Frontal cortex (tissue), 1 donor: ENCODE data around the gene ROPN1. TPM values are rescaled to one million over a fixed set of nuclear protein-coding genes. Genes with fewer than 3 reads are reported as not detected.

Experiments
- total RNA-seq: library from RNA; depleted of rRNA; stranded (reverse); fragments of >200 nt; gene quantifications from one replicate; pipeline ENCODE4 v1.2.3, GENCODE V29; 2014

The ROPN1 gene
- total RNA-seq, 1 donor from 2014 or later, result not detected

Other genes with a start within 250 kb of the ROPN1 start
- gene MYLK, start 107.8 kb downstream of the ROPN1 start, total RNA-seq, result 6.1 TPM
- 83.6 TPM for gene CCDC14, start 30.9 kb downstream of the ROPN1 start, total RNA-seq
- gene KALRN, start 41.2 kb upstream of the ROPN1 start, total RNA-seq, result 141 TPM